Measurements from ENCODE around the gene EIF5A. TPM values are rescaled to one million over a fixed set of nuclear protein-coding genes. Genes with fewer than 3 reads are reported as not detected.

Gene EIF5A
- total RNA-seq, 1 experiment from 2014 or later = 1,139 TPM

Other genes with a start within 250 kb of the EIF5A start
- gene CLEC10A, start 227.4 kb upstream of the EIF5A start, total RNA-seq (2021; ENCODE audit: unreplicated experiment) = not detected
- 0.32 TPM for gene ASGR2, start 192.8 kb upstream of the EIF5A start, total RNA-seq (2021; ENCODE audit: unreplicated experiment)
- 1.2 TPM for gene ASGR1, start 128.3 kb upstream of the EIF5A start, total RNA-seq (2021; ENCODE audit: unreplicated experiment)
- 15.0 TPM for gene DLG4, start 87.8 kb upstream of the EIF5A start, total RNA-seq (2021; ENCODE audit: unreplicated experiment)
- 554 TPM for gene ACADVL, start 87.7 kb upstream of the EIF5A start, total RNA-seq (2021; ENCODE audit: unreplicated experiment)
- gene DVL2, start 73.1 kb upstream of the EIF5A start, total RNA-seq (2021; ENCODE audit: unreplicated experiment) = 69.7 TPM
- 48.5 TPM for gene PHF23, start 68.2 kb upstream of the EIF5A start, total RNA-seq (2021; ENCODE audit: unreplicated experiment)
- 287 TPM for gene GABARAP, start 65.2 kb upstream of the EIF5A start, total RNA-seq (2021; ENCODE audit: unreplicated experiment)
- 143 TPM for gene CTDNEP1, start 55.9 kb upstream of the EIF5A start, total RNA-seq (2021; ENCODE audit: unreplicated experiment)
- 81.7 TPM for gene ELP5, start 55.4 kb upstream of the EIF5A start, total RNA-seq (2021; ENCODE audit: unreplicated experiment)
- 286 TPM for gene CLDN7, start 45.1 kb upstream of the EIF5A start, total RNA-seq (2021; ENCODE audit: unreplicated experiment)
- gene SLC2A4, start 25.9 kb upstream of the EIF5A start, total RNA-seq (2021; ENCODE audit: unreplicated experiment) = 2.5 TPM
- gene YBX2, start 13.0 kb upstream of the EIF5A start, total RNA-seq (2021; ENCODE audit: unreplicated experiment) = 2.3 TPM
- gene GPS2, start 7.7 kb downstream of the EIF5A start, total RNA-seq (2021; ENCODE audit: unreplicated experiment) = 61.3 TPM
- 56.9 TPM for gene NEURL4, start 21.7 kb downstream of the EIF5A start, total RNA-seq (2021; ENCODE audit: unreplicated experiment)
- gene ACAP1, start 28.9 kb downstream of the EIF5A start, total RNA-seq (2021; ENCODE audit: unreplicated experiment) = 8.8 TPM
- gene KCTD11, start 44.5 kb downstream of the EIF5A start, total RNA-seq (2021; ENCODE audit: unreplicated experiment) = 5.4 TPM
- gene TMEM95, start 47.5 kb downstream of the EIF5A start, total RNA-seq (2021; ENCODE audit: unreplicated experiment) = not detected
- gene TNK1, start 73.5 kb downstream of the EIF5A start, total RNA-seq (2021; ENCODE audit: unreplicated experiment) = 16.8 TPM
- 43.8 TPM for gene PLSCR3, start 86.9 kb downstream of the EIF5A start, total RNA-seq (2021; ENCODE audit: unreplicated experiment)
- 110 TPM for gene TMEM256, start 96.5 kb downstream of the EIF5A start, total RNA-seq (2021; ENCODE audit: unreplicated experiment)
- gene NLGN2, start 100.2 kb downstream of the EIF5A start, total RNA-seq (2021; ENCODE audit: unreplicated experiment) = 60.5 TPM
- 0.32 TPM for gene SPEM1, start 112.7 kb downstream of the EIF5A start, total RNA-seq (2021; ENCODE audit: unreplicated experiment)
- not detected for gene SPEM2, start 118.0 kb downstream of the EIF5A start, total RNA-seq (2021; ENCODE audit: unreplicated experiment)
- not detected for gene SPEM3, start 121.2 kb downstream of the EIF5A start, total RNA-seq (2021; ENCODE audit: unreplicated experiment)
- gene TMEM102, start 127.8 kb downstream of the EIF5A start, total RNA-seq (2021; ENCODE audit: unreplicated experiment) = 16.4 TPM
- gene FGF11, start 131.9 kb downstream of the EIF5A start, total RNA-seq (2021; ENCODE audit: unreplicated experiment) = 6.1 TPM
- 10.4 TPM for gene CHRNB1, start 137.4 kb downstream of the EIF5A start, total RNA-seq (2021; ENCODE audit: unreplicated experiment)
- 17.1 TPM for gene ZBTB4, start 172.0 kb downstream of the EIF5A start, total RNA-seq (2021; ENCODE audit: unreplicated experiment)
- not detected for gene SLC35G6, start 173.8 kb downstream of the EIF5A start, total RNA-seq (2021; ENCODE audit: unreplicated experiment)
- 205 TPM for gene POLR2A, start 176.7 kb downstream of the EIF5A start, total RNA-seq (2021; ENCODE audit: unreplicated experiment)
- 12.3 TPM for gene TNFSF12, start 241.4 kb downstream of the EIF5A start, total RNA-seq (2021; ENCODE audit: unreplicated experiment)

Data from HCT116 (cell line).